GM23338 (cell line): ENCODE data around the gene GABRB3. TPM values are rescaled to one million over a fixed set of nuclear protein-coding genes. Genes with fewer than 3 reads are reported as not detected.

Experiments used
- ATAC-seq: fragments of 200-7000 bp; cut with Tn5 transposase; 3 replicates; pipeline ENCODE4 v1.9.1; 2020
- DNase-seq: peaks from one replicate; pipeline ENCODE4 v3.0.0-alpha.2; 2015; ENCODE audit warnings: low spot score
- H2AFZ ChIP-seq: fragments of 200-600 bp; sonication (generic); 2 replicates; pipeline ENCODE4 v1.8.0; 2016; ENCODE audit warnings: antibody characterized with exemption, mild to moderate bottlenecking, moderate library complexity
- H3F3A ChIP-seq: fragments of 200-600 bp; sonication (generic); replicated peaks from 2 replicates; pipeline ENCODE4 v1.8.0; 2017; ENCODE audit warnings: antibody characterized with exemption, mixed run types, low read depth
- H3K27ac ChIP-seq: fragments of 200-600 bp; sonication (generic); 2 replicates; pipeline ENCODE4 v1.6.1; 2016; ENCODE audit warnings: low read depth
- H3K27me3 ChIP-seq: fragments of 200-600 bp; sonication (generic); 2 replicates; pipeline ENCODE4 v1.8.0; 2016; ENCODE audit warnings: mild to moderate bottlenecking, mixed run types, moderate library complexity; ENCODE audit not compliant: insufficient read depth
- H3K36me3 ChIP-seq: fragments of 200-600 bp; sonication (generic); 2 replicates; pipeline ENCODE4 v1.8.0; 2016; ENCODE audit warnings: mild to moderate bottlenecking; ENCODE audit not compliant: insufficient read depth
- H3K4me1 ChIP-seq: fragments of 200-600 bp; sonication (generic); 2 replicates; pipeline ENCODE4 v1.8.0; 2016; ENCODE audit warnings: mild to moderate bottlenecking, moderate library complexity; ENCODE audit not compliant: insufficient read depth
- H3K4me2 ChIP-seq: fragments of 200-600 bp; sonication (generic); 2 replicates; pipeline ENCODE4 v1.7.1; 2017; ENCODE audit warnings: mixed run types
- H3K4me3 ChIP-seq: fragments of 200-600 bp; sonication (generic); 2 replicates; pipeline ENCODE4 v1.6.1; 2016; ENCODE audit warnings: mixed run types
- H3K79me2 ChIP-seq: fragments of 200-600 bp; sonication (generic); replicated peaks from 2 replicates; pipeline ENCODE4 v1.8.0; 2017; ENCODE audit warnings: mild to moderate bottlenecking; ENCODE audit not compliant: insufficient read depth
- H3K9me2 ChIP-seq: fragments of 200-600 bp; sonication (generic); 2 replicates; pipeline ENCODE4 v1.8.0; 2017; ENCODE audit not compliant: insufficient read depth
- H4K20me1 ChIP-seq: fragments of 200-600 bp; sonication (generic); replicated peaks from 2 replicates; pipeline ENCODE4 v1.8.0; 2017; ENCODE audit warnings: mild to moderate bottlenecking; ENCODE audit not compliant: insufficient read depth
- H3K27ac Mint-ChIP-seq: 2 replicates; pipeline ENCODE4 v1.8.0; 2020; ENCODE audit warnings: inconsistent platforms, mild to moderate bottlenecking, moderate library complexity, mixed read lengths
- H3K27me3 Mint-ChIP-seq: 3 replicates; pipeline ENCODE4 v1.8.0; 2022; ENCODE audit warnings: low read depth, mild to moderate bottlenecking, moderate library complexity, mixed read lengths, inconsistent platforms; ENCODE audit not compliant: insufficient read depth, poor library complexity
- H3K36me3 Mint-ChIP-seq: 3 replicates; pipeline ENCODE4 v1.8.0; 2021; ENCODE audit warnings: low read depth, mild to moderate bottlenecking, inconsistent platforms, moderate library complexity, mixed read lengths
- H3K4me1 Mint-ChIP-seq: 3 replicates; pipeline ENCODE4 v1.8.0; 2020; ENCODE audit warnings: mild to moderate bottlenecking, inconsistent platforms, mixed read lengths
- H3K4me3 Mint-ChIP-seq: 3 replicates; pipeline ENCODE4 v1.8.0; 2021; ENCODE audit warnings: moderate library complexity, mild to moderate bottlenecking, inconsistent platforms, mixed read lengths
- H3K9me3 Mint-ChIP-seq: 3 replicates; pipeline ENCODE4 v1.8.0; 2020; ENCODE audit warnings: moderate library complexity, mild to moderate bottlenecking, inconsistent platforms, mixed read lengths
- EZH2 ChIP-seq: fragments of 200-600 bp; sonication (generic); IDR thresholded peaks from one replicate; pipeline ENCODE4 v1.8.0; 2017; ENCODE audit warnings: antibody characterized with exemption, mild to moderate bottlenecking, low read depth; ENCODE audit not compliant: unreplicated experiment
- JUNB ChIP-seq: IDR thresholded peaks from one replicate; pipeline ENCODE4 v1.6.1; 2016; ENCODE audit warnings: antibody characterized with exemption; ENCODE audit not compliant: unreplicated experiment
- POLR2AphosphoS5 ChIP-seq: IDR thresholded peaks from 2 replicates; pipeline ENCODE4 v1.6.1; 2016; ENCODE audit warnings: antibody characterized with exemption, low read depth
- STAT1 ChIP-seq: IDR thresholded peaks from one replicate; pipeline ENCODE4 v1.6.1; 2016; ENCODE audit warnings: antibody characterized with exemption; ENCODE audit not compliant: unreplicated experiment
- ZNF114 ChIP-seq: fragments of 250-450 bp; sonication (Bioruptor Pico); IDR thresholded peaks from 2 replicates; pipeline ENCODE4 v1.5.0; 2020; ENCODE audit warnings: mild to moderate bottlenecking, moderate library complexity
- ZNF331 ChIP-seq: fragments of 250-450 bp; sonication (Bioruptor Pico); IDR thresholded peaks from 2 replicates; pipeline ENCODE4 v1.5.0; 2020; ENCODE audit warnings: low read depth, mild to moderate bottlenecking, moderate library complexity
- polyA plus RNA-seq: library from polyadenylated mRNA; unstranded; fragments of >200 nt; fragmentation: Nextera tagmentation; extraction: Ambion mirVana; gene quantifications from 2 replicates; pipeline ENCODE4 v1.2.1, GENCODE V29; 2016
- total RNA-seq: library from RNA; depleted of rRNA; stranded (reverse); fragments of >200 nt; shearing (Covaris generic); gene quantifications from 2 replicates; pipeline ENCODE4 v1.2.3, GENCODE V29; 2014
- TF ChIP-seq, protein P1 (sequence below): IDR thresholded peaks from one replicate; pipeline ENCODE4 v1.6.1; 2018; ENCODE audit warnings: antibody characterized with exemption; ENCODE audit not compliant: unreplicated experiment
- TF ChIP-seq, protein P2 (sequence below): fragments of 250-450 bp; sonication (Bioruptor Pico); IDR thresholded peaks from 2 replicates; pipeline ENCODE4 v1.5.0; 2020; ENCODE audit warnings: mild to moderate bottlenecking, moderate library complexity
- TF ChIP-seq, protein P3 (sequence below): IDR thresholded peaks from 2 replicates; pipeline ENCODE4 v1.6.1; 2016; ENCODE audit warnings: antibody characterized with exemption

Gene GABRB3
- total and polyA plus RNA-seq, 2 experiments from 2014 or later: 56.5 to 131 TPM

DNA sequence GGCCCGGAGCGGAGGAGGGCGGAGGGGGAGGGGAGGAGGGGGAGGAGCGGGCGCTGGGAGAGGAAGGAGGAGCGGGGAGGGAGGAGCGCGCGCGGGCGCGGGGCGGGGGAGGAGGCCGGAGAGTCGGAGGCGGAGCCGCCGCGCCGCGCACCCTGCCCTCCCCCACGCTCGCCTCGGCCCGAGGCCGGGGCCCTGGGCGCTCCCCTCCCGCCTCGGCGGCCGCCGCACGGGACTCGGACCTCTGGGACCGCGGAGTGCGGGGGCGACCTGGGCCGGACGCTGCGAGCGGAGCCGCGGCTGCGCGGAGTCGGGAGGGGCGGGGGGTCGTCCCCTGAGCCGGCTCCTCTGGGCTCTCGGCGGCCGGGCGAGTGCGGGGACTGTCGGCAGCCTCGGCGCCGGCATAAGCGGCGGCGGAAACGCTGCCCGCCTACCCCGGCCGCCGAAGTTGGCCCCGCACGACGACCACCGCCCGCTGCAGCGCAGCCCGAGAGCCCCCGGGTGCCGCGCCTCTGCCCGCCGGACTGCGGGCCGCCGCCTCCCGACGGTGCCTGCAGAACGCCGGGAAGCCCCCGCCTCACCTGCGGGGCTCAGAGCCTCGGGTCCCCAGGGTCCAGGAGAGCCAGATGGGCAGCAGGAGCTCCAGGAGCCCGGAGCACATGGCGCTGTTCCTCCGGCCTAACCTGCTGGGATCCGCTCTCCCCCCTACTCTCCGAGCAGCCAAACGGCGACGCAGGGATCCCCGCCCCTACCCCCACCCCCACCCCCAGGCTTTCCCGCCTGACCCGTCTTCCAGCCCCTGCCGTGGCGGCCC lies 406 bp upstream of the GABRB3 start:
- Histone ChIP-seq H3K79me2 (peaks cover 51% of the 10 kb centered on the region), H2AFZ (no peak overlapping the region), H3K4me3 (peak overlapping the region; percentile 57), H3K27me3 (no peaks in the 10 kb centered on the region), H3K36me3 (0 out of 2 replicates have a peak, but pooled peaks cover 2% of the 10 kb centered on the region), H3K4me1 (peaks cover 61% of the 10 kb centered on the region), H3K27ac (no peak overlapping the region), H3K4me2 (peak overlapping the region; percentile 83), H3F3A (no peaks in the 10 kb centered on the region), H4K20me1 (no peaks in the 10 kb centered on the region), H3K9me2 (no peaks in the 10 kb centered on the region)
- H3K9me3 Mint-ChIP-seq: no peaks in the 10 kb centered on the region; the same call in 2 of the 3 replicates
- peaks cover 69% of the 10 kb centered on the region for H3K4me1 Mint-ChIP-seq
- DNase-seq (peak; percentile 88), ATAC-seq (peak; percentile 61)
- H3K36me3 Mint-ChIP-seq: peaks cover 30% of the 10 kb centered on the region
- H3K27me3 Mint-ChIP-seq: peaks cover 9% of the 10 kb centered on the region
- peak overlapping the region; percentile 82 for H3K4me3 Mint-ChIP-seq
- peak; percentile 46; the same call in 1 of the 2 replicates for TF ChIP-seq POLR2AphosphoS5
- TF ChIP-seq JUNB: no peak
- peak overlapping the region; percentile 88 for H3K27ac Mint-ChIP-seq

DNA sequence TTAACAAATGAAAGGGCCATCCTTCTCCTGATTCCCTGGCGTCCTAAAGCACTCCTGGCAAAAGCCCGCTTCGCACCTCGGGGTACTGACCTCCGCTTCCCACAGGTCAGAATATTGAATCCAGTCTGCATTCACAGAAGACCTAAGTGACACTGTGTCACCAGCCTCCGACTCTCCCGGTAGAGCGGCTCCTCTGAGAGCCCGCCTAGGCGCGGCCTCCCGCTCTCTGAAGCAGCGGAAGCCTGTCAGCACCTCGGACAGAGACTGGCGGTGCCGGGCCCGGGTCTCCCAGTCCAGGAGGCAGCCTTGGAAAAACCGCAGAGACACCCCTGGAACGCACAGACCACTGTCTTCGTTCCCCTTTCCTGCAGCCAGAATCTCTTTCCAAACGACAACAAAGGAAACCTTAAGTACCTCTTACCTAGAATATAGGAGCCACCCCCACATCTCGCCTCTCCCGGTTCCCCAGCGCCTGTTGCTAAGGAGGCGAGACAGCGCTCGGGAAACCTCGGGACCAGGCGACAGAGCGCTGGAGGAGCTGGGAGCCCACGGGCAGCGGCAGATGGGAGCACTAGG lies 1.2 kb downstream of the GABRB3 start:
- no peaks in the 10 kb centered on the region for H4K20me1 ChIP-seq
- H3K4me1 Mint-ChIP-seq: peaks cover 68% of the 10 kb centered on the region
- no peak overlapping the region for H2AFZ ChIP-seq
- H3K27ac ChIP-seq: 0 out of 2 replicates have a peak overlapping the region, but pooled peaks have one; percentile 46
- peaks cover 15% of the 10 kb centered on the region for H3K27me3 Mint-ChIP-seq
- H3K4me1 ChIP-seq: peaks cover 62% of the 10 kb centered on the region
- DNase-seq (peak; percentile 90), ATAC-seq (peak; percentile 66)
- no peaks in the 10 kb centered on the region; the same call in 2 of the 3 replicates for H3K9me3 Mint-ChIP-seq
- peak overlapping the region; percentile 74 for H3K4me3 ChIP-seq
- 0 out of 2 replicates have a peak, but pooled peaks cover 2% of the 10 kb centered on the region for H3K36me3 ChIP-seq
- peak overlapping the region; percentile 87 for H3K4me3 Mint-ChIP-seq
- peaks cover 30% of the 10 kb centered on the region for H3K36me3 Mint-ChIP-seq
- no peaks in the 10 kb centered on the region for H3F3A ChIP-seq
- peak overlapping the region; percentile 88 for H3K27ac Mint-ChIP-seq
- TF ChIP-seq, protein P1, sequence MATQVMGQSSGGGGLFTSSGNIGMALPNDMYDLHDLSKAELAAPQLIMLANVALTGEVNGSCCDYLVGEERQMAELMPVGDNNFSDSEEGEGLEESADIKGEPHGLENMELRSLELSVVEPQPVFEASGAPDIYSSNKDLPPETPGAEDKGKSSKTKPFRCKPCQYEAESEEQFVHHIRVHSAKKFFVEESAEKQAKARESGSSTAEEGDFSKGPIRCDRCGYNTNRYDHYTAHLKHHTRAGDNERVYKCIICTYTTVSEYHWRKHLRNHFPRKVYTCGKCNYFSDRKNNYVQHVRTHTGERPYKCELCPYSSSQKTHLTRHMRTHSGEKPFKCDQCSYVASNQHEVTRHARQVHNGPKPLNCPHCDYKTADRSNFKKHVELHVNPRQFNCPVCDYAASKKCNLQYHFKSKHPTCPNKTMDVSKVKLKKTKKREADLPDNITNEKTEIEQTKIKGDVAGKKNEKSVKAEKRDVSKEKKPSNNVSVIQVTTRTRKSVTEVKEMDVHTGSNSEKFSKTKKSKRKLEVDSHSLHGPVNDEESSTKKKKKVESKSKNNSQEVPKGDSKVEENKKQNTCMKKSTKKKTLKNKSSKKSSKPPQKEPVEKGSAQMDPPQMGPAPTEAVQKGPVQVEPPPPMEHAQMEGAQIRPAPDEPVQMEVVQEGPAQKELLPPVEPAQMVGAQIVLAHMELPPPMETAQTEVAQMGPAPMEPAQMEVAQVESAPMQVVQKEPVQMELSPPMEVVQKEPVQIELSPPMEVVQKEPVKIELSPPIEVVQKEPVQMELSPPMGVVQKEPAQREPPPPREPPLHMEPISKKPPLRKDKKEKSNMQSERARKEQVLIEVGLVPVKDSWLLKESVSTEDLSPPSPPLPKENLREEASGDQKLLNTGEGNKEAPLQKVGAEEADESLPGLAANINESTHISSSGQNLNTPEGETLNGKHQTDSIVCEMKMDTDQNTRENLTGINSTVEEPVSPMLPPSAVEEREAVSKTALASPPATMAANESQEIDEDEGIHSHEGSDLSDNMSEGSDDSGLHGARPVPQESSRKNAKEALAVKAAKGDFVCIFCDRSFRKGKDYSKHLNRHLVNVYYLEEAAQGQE: peak; percentile 87
- TF ChIP-seq EZH2 (no peak), ZNF114 (CRISPR knock-in tag) (no peak), STAT1 (no peak), POLR2AphosphoS5 (no peak), ZNF331 (CRISPR knock-in tag) (no peak)
- TF ChIP-seq, protein P2, sequence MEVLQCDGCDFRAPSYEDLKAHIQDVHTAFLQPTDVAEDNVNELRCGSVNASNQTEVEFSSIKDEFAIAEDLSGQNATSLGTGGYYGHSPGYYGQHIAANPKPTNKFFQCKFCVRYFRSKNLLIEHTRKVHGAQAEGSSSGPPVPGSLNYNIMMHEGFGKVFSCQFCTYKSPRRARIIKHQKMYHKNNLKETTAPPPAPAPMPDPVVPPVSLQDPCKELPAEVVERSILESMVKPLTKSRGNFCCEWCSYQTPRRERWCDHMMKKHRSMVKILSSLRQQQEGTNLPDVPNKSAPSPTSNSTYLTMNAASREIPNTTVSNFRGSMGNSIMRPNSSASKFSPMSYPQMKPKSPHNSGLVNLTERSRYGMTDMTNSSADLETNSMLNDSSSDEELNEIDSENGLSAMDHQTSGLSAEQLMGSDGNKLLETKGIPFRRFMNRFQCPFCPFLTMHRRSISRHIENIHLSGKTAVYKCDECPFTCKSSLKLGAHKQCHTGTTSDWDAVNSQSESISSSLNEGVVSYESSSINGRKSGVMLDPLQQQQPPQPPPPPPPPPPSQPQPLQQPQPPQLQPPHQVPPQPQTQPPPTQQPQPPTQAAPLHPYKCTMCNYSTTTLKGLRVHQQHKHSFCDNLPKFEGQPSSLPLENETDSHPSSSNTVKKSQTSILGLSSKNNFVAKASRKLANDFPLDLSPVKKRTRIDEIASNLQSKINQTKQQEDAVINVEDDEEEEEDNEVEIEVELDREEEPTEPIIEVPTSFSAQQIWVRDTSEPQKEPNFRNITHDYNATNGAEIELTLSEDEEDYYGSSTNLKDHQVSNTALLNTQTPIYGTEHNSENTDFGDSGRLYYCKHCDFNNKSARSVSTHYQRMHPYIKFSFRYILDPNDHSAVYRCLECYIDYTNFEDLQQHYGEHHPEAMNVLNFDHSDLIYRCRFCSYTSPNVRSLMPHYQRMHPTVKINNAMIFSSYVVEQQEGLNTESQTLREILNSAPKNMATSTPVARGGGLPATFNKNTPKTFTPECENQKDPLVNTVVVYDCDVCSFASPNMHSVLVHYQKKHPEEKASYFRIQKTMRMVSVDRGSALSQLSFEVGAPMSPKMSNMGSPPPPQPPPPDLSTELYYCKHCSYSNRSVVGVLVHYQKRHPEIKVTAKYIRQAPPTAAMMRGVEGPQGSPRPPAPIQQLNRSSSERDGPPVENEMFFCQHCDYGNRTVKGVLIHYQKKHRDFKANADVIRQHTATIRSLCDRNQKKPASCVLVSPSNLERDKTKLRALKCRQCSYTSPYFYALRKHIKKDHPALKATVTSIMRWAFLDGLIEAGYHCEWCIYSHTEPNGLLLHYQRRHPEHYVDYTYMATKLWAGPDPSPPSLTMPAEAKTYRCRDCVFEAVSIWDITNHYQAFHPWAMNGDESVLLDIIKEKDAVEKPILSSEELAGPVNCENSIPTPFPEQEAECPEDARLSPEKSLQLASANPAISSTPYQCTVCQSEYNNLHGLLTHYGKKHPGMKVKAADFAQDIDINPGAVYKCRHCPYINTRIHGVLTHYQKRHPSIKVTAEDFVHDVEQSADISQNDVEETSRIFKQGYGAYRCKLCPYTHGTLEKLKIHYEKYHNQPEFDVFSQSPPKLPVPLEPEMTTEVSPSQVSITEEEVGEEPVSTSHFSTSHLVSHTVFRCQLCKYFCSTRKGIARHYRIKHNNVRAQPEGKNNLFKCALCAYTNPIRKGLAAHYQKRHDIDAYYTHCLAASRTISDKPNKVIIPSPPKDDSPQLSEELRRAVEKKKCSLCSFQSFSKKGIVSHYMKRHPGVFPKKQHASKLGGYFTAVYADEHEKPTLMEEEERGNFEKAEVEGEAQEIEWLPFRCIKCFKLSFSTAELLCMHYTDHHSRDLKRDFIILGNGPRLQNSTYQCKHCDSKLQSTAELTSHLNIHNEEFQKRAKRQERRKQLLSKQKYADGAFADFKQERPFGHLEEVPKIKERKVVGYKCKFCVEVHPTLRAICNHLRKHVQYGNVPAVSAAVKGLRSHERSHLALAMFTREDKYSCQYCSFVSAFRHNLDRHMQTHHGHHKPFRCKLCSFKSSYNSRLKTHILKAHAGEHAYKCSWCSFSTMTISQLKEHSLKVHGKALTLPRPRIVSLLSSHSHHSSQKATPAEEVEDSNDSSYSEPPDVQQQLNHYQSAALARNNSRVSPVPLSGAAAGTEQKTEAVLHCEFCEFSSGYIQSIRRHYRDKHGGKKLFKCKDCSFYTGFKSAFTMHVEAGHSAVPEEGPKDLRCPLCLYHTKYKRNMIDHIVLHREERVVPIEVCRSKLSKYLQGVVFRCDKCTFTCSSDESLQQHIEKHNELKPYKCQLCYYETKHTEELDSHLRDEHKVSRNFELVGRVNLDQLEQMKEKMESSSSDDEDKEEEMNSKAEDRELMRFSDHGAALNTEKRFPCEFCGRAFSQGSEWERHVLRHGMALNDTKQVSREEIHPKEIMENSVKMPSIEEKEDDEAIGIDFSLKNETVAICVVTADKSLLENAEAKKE (CRISPR knock-in tag): no peak
- TF ChIP-seq, protein P3, sequence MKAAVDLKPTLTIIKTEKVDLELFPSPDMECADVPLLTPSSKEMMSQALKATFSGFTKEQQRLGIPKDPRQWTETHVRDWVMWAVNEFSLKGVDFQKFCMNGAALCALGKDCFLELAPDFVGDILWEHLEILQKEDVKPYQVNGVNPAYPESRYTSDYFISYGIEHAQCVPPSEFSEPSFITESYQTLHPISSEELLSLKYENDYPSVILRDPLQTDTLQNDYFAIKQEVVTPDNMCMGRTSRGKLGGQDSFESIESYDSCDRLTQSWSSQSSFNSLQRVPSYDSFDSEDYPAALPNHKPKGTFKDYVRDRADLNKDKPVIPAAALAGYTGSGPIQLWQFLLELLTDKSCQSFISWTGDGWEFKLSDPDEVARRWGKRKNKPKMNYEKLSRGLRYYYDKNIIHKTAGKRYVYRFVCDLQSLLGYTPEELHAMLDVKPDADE: no peak
- peaks cover 57% of the 10 kb centered on the region for H3K79me2 ChIP-seq
- no peaks in the 10 kb centered on the region for H3K27me3 ChIP-seq
- H3K9me2 ChIP-seq: no peaks in the 10 kb centered on the region
- peak overlapping the region; percentile 90 for H3K4me2 ChIP-seq
